ENCODE data around the gene ABCA8.

DNA sequence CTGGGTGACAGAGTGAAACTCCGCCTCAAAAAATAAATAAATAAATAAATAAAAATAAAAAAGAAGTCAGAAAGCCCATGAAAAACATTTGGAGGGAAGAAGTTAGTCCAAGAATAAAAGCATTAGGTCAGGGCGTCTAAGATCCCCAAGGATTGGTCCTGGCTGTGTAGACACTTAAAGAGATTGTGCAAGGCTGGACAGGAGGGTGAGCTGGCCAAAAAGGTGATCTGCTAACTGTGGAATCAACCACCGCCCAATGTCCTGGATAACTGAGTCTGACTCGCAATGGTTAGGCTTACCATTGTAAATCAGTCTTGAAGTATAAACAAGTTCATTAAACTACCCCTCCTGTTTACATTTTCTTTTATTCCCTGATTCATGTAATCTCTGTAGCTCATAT, 8.8 kb upstream of the ABCA8 start:
- TF ChIP-seq, protein P1, sequence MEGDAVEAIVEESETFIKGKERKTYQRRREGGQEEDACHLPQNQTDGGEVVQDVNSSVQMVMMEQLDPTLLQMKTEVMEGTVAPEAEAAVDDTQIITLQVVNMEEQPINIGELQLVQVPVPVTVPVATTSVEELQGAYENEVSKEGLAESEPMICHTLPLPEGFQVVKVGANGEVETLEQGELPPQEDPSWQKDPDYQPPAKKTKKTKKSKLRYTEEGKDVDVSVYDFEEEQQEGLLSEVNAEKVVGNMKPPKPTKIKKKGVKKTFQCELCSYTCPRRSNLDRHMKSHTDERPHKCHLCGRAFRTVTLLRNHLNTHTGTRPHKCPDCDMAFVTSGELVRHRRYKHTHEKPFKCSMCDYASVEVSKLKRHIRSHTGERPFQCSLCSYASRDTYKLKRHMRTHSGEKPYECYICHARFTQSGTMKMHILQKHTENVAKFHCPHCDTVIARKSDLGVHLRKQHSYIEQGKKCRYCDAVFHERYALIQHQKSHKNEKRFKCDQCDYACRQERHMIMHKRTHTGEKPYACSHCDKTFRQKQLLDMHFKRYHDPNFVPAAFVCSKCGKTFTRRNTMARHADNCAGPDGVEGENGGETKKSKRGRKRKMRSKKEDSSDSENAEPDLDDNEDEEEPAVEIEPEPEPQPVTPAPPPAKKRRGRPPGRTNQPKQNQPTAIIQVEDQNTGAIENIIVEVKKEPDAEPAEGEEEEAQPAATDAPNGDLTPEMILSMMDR (IDR thresholded peaks at IDR 0.05; ENCODE audit: low read length), result no peak
- TF ChIP-seq EZH2phosphoT487 (IDR thresholded peaks at IDR 0.05; ENCODE audit: low read length), result no peak
- no peak for TF ChIP-seq EZH2 (optimal IDR thresholded peaks at IDR 0.05; ENCODE audit: low read depth, low read length)
